Mucosa of descending colon (tissue), 3 donors: ENCODE data around the gene NPTX1. TPM values are rescaled to one million over a fixed set of nuclear protein-coding genes. Genes with fewer than 3 reads are reported as not detected.

ENCODE experiments used
- ATAC-seq: fragments of 200-7000 bp; cut with Tn5 transposase; one replicate; pipeline ENCODE4 v1.9.1; 2020; ENCODE audit warnings: mild to moderate bottlenecking, moderate library complexity
- DNase-seq, 3 donors: peaks; one replicate each; pipeline ENCODE4 v3.0.0-alpha.2; 2020
- H3K36me3 ChIP-seq: fragments of 200-600 bp; one replicate; pipeline ENCODE4 v1.8.0; 2021; ENCODE audit warnings: low read depth, mild to moderate bottlenecking
- H3K4me1 ChIP-seq: fragments of 200-600 bp; one replicate; pipeline ENCODE4 v1.8.0; 2021; ENCODE audit warnings: low read depth, mild to moderate bottlenecking
- H3K4me3 ChIP-seq: fragments of 200-600 bp; one replicate; pipeline ENCODE4 v1.8.0; 2021; ENCODE audit warnings: mild to moderate bottlenecking
- H3K9me3 ChIP-seq: fragments of 200-600 bp; one replicate; pipeline ENCODE4 v1.8.0; 2021; ENCODE audit warnings: mild to moderate bottlenecking
- CTCF ChIP-seq: fragments of 200-600 bp; IDR thresholded peaks from one replicate; pipeline ENCODE4 v1.8.0; 2022; ENCODE audit warnings: antibody characterized with exemption, mild to moderate bottlenecking
- intact Hi-C, 2 donors: fragments of 100-400 bp; cut with DNase I in 1 of 2; cut with micrococcal nuclease in 1 of 2; formaldehyde crosslinking; loops; one replicate each; pipeline versions ENCODE4 v1.11.0 to v1.11.1; 2022; cut with DNase I, micrococcal nuclease
- total RNA-seq, 3 donors: library from RNA; stranded (reverse); fragmentation: NEBNext Ultra II Directional in 2 of 3; extraction: Animal tissue kit (Norgen Biotek cat#: 25700) in 2 of 3; gene quantifications; one replicate each; pipeline versions ENCODE4 v1.2.1 to v1.2.4, GENCODE V29; 2021 to 2023
- donor health status: DM: no; HTN: no; CAD: no; lungs with moderate emphysema.
- donor health status: DM: no; HTN: no; CAD: no.
- donor health status: DM: no; HTN: yes; CAD: no.

Gene NPTX1
- total RNA-seq, 3 donors from 2014 or later = 0.51 to 95.0 (median 2.0) TPM

DNA sequence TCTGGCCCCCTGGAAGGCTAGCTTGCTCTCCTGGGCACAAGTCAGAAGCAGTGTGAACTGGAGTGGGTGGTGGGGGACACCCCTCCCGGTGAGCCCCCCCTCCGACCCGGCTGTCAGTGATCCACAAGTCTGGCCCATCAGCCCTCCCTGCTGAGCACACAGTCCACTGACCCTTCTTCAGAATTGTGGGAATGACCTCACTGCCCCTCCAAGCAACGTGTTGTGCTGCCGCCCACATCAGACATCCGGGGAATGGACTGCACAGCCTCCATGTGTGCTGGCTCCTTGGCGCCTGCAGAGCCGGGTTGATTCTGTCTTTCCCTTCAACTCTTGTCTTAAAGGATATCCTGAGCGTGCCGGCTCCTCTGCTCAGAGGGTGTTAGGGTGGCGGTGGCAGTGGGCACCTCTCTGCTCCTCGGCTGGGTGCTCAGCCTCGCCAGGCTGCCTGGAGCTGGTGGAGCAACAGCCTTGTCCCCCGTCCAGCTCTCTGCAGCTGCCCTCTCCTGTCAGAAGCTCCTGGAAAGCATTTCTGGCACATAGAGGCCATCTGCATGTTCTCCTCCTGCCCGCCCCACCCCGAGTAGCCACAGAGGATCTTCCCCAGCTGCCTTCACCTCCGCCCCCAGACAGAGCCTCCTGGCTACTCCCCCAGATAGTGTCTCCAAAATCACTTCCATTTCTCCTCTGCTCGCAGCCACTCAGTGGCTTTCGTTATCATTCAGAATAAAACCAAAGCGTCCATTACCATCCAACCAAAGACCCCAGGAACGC, 19.8 kb downstream of the NPTX1 start:
- DNase-seq (no peak), ATAC-seq (no peak)
- H3K36me3 ChIP-seq = no peaks in the 10 kb centered on the region
- H3K9me3 ChIP-seq = no peaks in the 10 kb centered on the region
- no peak overlapping the region for H3K4me3 ChIP-seq
- peaks cover 6% of the 10 kb centered on the region for H3K4me1 ChIP-seq
- intact Hi-C loops = no loop called here
- TF ChIP-seq CTCF = no peak

- intact Hi-C loops = no loop called here
- Histone ChIP-seq H3K4me3 (no peak overlapping the region), H3K9me3 (no peaks in the 10 kb centered on the region), H3K4me1 (peaks cover 6% of the 10 kb centered on the region), H3K36me3 (no peaks in the 10 kb centered on the region)
- ATAC-seq (no peak), DNase-seq (no peak)
- TF ChIP-seq CTCF = no peak
These were observed 20.6 kb downstream of the NPTX1 start for GRCh38 chr17:80455784-80456183.

DNA sequence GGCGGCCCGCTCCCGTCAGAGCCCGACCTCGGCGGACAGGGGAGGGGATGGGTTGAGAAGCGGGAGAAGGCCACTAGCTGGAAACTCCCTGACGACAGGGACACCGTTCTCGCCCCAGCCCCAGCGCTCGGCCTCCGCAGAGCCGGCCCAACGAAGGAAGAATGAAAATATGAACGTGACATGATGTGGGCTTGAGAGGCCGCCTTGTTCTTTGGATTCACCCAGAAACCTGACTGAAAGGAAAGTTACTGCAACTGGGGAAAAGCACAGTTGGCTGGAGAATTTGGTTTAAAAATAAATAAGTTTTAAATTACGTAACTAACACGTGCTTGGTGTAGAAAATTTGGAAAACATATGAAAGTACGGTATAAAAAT, 21.1 kb downstream of the NPTX1 start:
- ATAC-seq = peak; percentile 62
- Histone ChIP-seq H3K4me1 (peaks cover 6% of the 10 kb centered on the region), H3K4me3 (peak overlapping the region; percentile 72), H3K9me3 (no peaks in the 10 kb centered on the region), H3K36me3 (no peaks in the 10 kb centered on the region)
- intact Hi-C loops = no loop called here
- TF ChIP-seq CTCF = no peak
- no peak for DNase-seq

- DNase-seq = peak; percentile 96 to 98 (median 98)
- intact Hi-C loops = no loop called here
These were observed 21.7 kb downstream of the NPTX1 start for GRCh38 chr17:80454557-80455335.

GRCh38 chr17:80453998-80454556, 22.3 kb downstream of the NPTX1 start:
- H3K9me3 ChIP-seq = no peaks in the 10 kb centered on the region
- TF ChIP-seq CTCF = no peak
- no peaks in the 10 kb centered on the region for H3K36me3 ChIP-seq
- intact Hi-C loops = no loop called here
- peaks cover 6% of the 10 kb centered on the region for H3K4me1 ChIP-seq
- peak; percentile 40 for ATAC-seq
- peak overlapping the region; percentile 72 for H3K4me3 ChIP-seq
- DNase-seq = no peak

More at GRCh38 chr17:80454557-80455335, 21.7 kb downstream of the NPTX1 start:
- peak overlapping the region; percentile 72 for H3K4me3 ChIP-seq
- peak; percentile 97 for ATAC-seq
- H3K36me3 ChIP-seq = no peaks in the 10 kb centered on the region
- TF ChIP-seq CTCF = no peak
- peaks cover 6% of the 10 kb centered on the region for H3K4me1 ChIP-seq
- H3K9me3 ChIP-seq = no peaks in the 10 kb centered on the region
